Gastroesophageal sphincter (tissue), 4 donors: Measurements from ENCODE around the gene GTF2H2. TPM values are rescaled to one million over a fixed set of nuclear protein-coding genes. Genes with fewer than 3 reads are reported as not detected.
"Not testable (repeated sequence)": the region's sequence is repeated elsewhere in the genome, so short reads cannot be mapped to it uniquely, and the experiment has no call there.

Experiments
- ATAC-seq: fragments of 150-250 bp; one replicate; pipeline ENCODE4 v1.9.1; 2016; ENCODE audit warnings: mild to moderate bottlenecking, moderate library complexity
- H3K27ac ChIP-seq, 4 donors: fragments of 200-600 bp; sonication (generic) in 3 of 4; 1 replicate in 3 of 4; 2 replicates in 1 of 4; pipeline ENCODE4 v1.5.1; 2016 to 2019
- H3K27me3 ChIP-seq: fragments of 200-600 bp; sonication (generic); one replicate; pipeline ENCODE4 v1.5.1; 2019
- H3K36me3 ChIP-seq, 2 donors: fragments of 200-600 bp; sonication (generic); one replicate each; pipeline ENCODE4 v1.5.1; 2019; ENCODE audit warnings: control low read depth in 1 of 2
- H3K4me1 ChIP-seq, 3 donors: fragments of 200-600 bp; sonication (generic); 1 replicate in 2 of 3; 2 replicates in 1 of 3; pipeline ENCODE4 v1.5.1; 2016 to 2019; ENCODE audit warnings: control low read depth in 2 of 3
- H3K4me3 ChIP-seq, 2 donors: fragments of 200-600 bp; sonication (generic); one replicate each; pipeline ENCODE4 v1.5.1; 2019; ENCODE audit warnings: mild to moderate bottlenecking in 1 of 2, moderate library complexity in 1 of 2
- H3K9me3 ChIP-seq, 3 donors: fragments of 200-600 bp; sonication (generic); one replicate each; pipeline ENCODE4 v1.5.1; 2017 to 2019; ENCODE audit warnings: control low read depth in 2 of 3
- CTCF ChIP-seq, 4 experiments: fragments of 200-600 bp in 2 of 4; fragments of 450-650 bp in 2 of 4; sonication (generic) in 1 of 4; IDR thresholded peaks; one replicate each; pipeline ENCODE4 v1.5.1; 2017 to 2019; ENCODE audit warnings: antibody characterized with exemption in 4 of 4, mild to moderate bottlenecking in 2 of 4, moderate library complexity in 2 of 4
- EP300 ChIP-seq: sonication (generic); formaldehyde crosslinking; IDR thresholded peaks from one replicate; pipeline ENCODE4 v1.6.1; 2017; ENCODE audit warnings: antibody characterized with exemption, mild to moderate bottlenecking
- POLR2A ChIP-seq, 2 donors: fragments of 450-650 bp; IDR thresholded peaks; one replicate each; pipeline ENCODE4 v1.6.1; 2017; ENCODE audit warnings: antibody characterized with exemption in 2 of 2, mild to moderate bottlenecking in 2 of 2, moderate library complexity in 1 of 2
- POLR2AphosphoS5 ChIP-seq: sonication (generic); formaldehyde crosslinking; IDR thresholded peaks from one replicate; pipeline ENCODE4 v1.6.1; 2017; ENCODE audit warnings: antibody characterized with exemption
- WGBS, 2 donors: methylation state at CpG; one replicate each; pipeline ENCODE4 v1.1.5; 2018; ENCODE audit warnings: low coverage in 1 of 2; 5-methylcytosine and 5-hydroxymethylcytosine counted together
- total RNA-seq, 4 donors: library from RNA; depleted of rRNA; stranded (reverse); fragments of >200 nt; gene quantifications; one replicate each; pipeline ENCODE4 v1.1.0, GENCODE V29; 2016

GTF2H2 gene
- total RNA-seq, 4 donors from 2014 or later: 6.3 to 39.2 (median 12.3) TPM

GRCh38 chr5:71044808-71045207 is 22.7 kb downstream of the GTF2H2 start:
- no CpG with 5 or more reads among the region's 2 CpGs for WGBS, 2 donors
- not testable (repeated sequence) for H3K4me3 ChIP-seq, H3K36me3 ChIP-seq, H3K4me1 ChIP-seq, H3K9me3 ChIP-seq, H3K27me3 ChIP-seq, H3K27ac ChIP-seq, ATAC-seq

- no CpG with 5 or more reads among the region's 2 CpGs for WGBS, 2 donors
- not testable (repeated sequence) for H3K27me3 ChIP-seq, H3K27ac ChIP-seq, H3K4me3 ChIP-seq, ATAC-seq, H3K36me3 ChIP-seq, H3K9me3 ChIP-seq, H3K4me1 ChIP-seq
These were observed 23.3 kb downstream of the GTF2H2 start for GRCh38 chr5:71044128-71044527.

GRCh38 chr5:71031046-71031776 is 36.3 kb downstream of the GTF2H2 start:
- ATAC-seq: peak; percentile 58
- no CpG with 5 or more reads among the region's 7 CpGs for WGBS, 2 donors

GRCh38 chr5:71025289-71025953 is 42.1 kb downstream of the GTF2H2 start, which contains the start of gene NAIP:
Gene NAIP (minus strand): TSS chr5:71025339. CDS start chr5:71012915, 12,424 bp downstream.
- H3K27me3 ChIP-seq, ATAC-seq, H3K9me3 ChIP-seq, H3K27ac ChIP-seq, H3K36me3 ChIP-seq, H3K4me1 ChIP-seq, H3K4me3 ChIP-seq: not testable (repeated sequence)
- WGBS, 2 donors: no CpG with 5 or more reads among the region's 8 CpGs

More at GRCh38 chr5:71031046-71031776, 36.3 kb downstream of the GTF2H2 start:
- not testable (repeated sequence) for H3K27me3 ChIP-seq, H3K4me3 ChIP-seq, H3K9me3 ChIP-seq, H3K36me3 ChIP-seq, H3K27ac ChIP-seq, H3K4me1 ChIP-seq

GRCh38 chr5:71020643-71021042 is 46.8 kb downstream of the GTF2H2 start:
- not testable (repeated sequence) for H3K4me1 ChIP-seq, H3K9me3 ChIP-seq, H3K27ac ChIP-seq, H3K4me3 ChIP-seq, H3K36me3 ChIP-seq, ATAC-seq, H3K27me3 ChIP-seq
- WGBS, 2 donors: no CpG with 5 or more reads among the region's 6 CpGs

GRCh38 chr5:71018376-71019005 is 49.0 kb downstream of the GTF2H2 start:
- not testable (repeated sequence) for H3K27ac ChIP-seq, H3K27me3 ChIP-seq, H3K9me3 ChIP-seq, ATAC-seq, H3K36me3 ChIP-seq, H3K4me3 ChIP-seq, H3K4me1 ChIP-seq
- WGBS, 2 donors: no CpG with 5 or more reads among the region's 6 CpGs

GRCh38 chr5:71014176-71014575 is 53.3 kb downstream of the GTF2H2 start:
- 72 to 100% methylated on average over 1 to 7 of the region's 8 CpGs for WGBS, 2 donors
- no peak for ATAC-seq
- Histone ChIP-seq H3K4me3 (no peak overlapping the region), H3K36me3 (no peaks in the 10 kb centered on the region), H3K27me3 (no peaks in the 10 kb centered on the region), H3K9me3 (no peaks in the 10 kb centered on the region), H3K4me1 (no peaks in the 10 kb centered on the region), H3K27ac (no peak overlapping the region)
- TF ChIP-seq POLR2A (IDR thresholded peaks at IDR 0.05): no peak
- TF ChIP-seq CTCF (IDR thresholded peaks at IDR 0.05): no peak
- no peak for TF ChIP-seq POLR2AphosphoS5
- TF ChIP-seq EP300: no peak

- H3K4me1 ChIP-seq: no peaks in the 10 kb centered on the region
- no peaks in the 10 kb centered on the region for H3K27me3 ChIP-seq
- WGBS, 2 donors: 79 to 84% methylated on average over 4 to 10 of the region's 12 CpGs
- no peak overlapping the region for H3K4me3 ChIP-seq
- no peak for ATAC-seq
- no peaks in the 10 kb centered on the region for H3K36me3 ChIP-seq
- no peak overlapping the region for H3K27ac ChIP-seq
- no peaks in the 10 kb centered on the region for H3K9me3 ChIP-seq
- TF ChIP-seq CTCF (IDR thresholded peaks at IDR 0.05) (no peak), POLR2AphosphoS5 (no peak), EP300 (no peak), POLR2A (IDR thresholded peaks at IDR 0.05) (no peak)
These were observed 53.9 kb downstream of the GTF2H2 start for GRCh38 chr5:71013575-71013974.
